ENCODE results near the gene OR52A5.

Gene OR52A5

DNA sequence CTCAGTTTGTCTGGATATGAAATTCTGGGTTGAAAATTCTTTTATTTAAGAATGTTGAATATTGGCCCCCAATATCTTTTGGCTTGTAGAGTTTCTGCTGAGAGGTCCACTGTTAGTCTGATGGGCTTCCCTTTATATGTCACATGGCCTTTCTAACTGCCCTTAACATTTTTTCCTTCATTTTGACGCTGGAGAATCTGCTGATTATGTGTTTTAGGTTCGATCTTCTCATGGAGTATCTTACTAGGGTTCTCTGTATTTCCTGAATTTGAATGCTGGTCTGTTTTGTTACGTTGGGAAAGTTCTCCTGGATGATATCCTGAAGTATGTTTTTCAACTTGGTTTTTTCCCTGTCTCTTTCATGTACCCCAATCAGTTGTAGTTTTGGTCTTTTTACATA lies 22.8 kb downstream of the OR52A5 start:
- DNase-seq (ENCODE audit: low read depth): no peak

DNA sequence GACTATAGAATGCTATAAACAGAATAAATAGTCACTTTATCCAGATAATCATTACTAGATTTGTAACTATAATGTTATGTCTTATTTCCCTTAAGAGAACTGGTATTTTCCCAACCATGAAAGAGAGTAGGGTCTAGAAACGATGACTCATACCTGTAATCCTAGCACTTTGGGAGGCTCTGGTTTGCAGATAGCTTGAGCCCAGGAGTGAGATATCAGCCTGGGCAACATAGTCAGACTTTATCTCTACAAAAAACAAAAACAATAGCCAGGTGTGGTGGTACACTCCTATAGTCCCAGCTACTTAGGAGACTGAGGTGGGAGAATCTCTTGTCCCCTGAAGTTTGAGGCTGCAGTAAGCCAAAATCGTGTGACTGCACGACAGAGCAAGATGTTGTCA lies 30.9 kb downstream of the OR52A5 start:
- DNase-seq (ENCODE audit: low read depth): no peak

DNA sequence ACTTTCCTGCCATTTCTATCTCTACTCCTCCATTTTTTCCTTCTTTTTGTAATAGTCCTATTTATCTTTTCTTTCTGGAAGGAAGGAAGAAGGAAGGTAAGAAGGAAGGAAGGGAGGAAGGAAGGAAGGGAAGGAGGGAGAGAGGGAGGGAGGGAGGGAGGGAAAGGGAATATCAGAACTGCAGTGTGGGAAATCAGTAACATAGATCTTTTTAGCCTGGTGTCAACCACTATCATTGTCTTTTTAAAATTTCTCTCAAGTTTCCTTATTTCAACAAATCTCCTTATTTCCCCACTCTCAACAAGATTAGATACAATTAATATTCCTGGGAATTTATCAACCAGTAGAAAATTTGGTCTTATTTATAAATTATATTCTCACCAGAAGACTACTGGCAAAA lies 35.1 kb downstream of the OR52A5 start:
- DNase-seq (ENCODE audit: low read depth): no peak

DNA sequence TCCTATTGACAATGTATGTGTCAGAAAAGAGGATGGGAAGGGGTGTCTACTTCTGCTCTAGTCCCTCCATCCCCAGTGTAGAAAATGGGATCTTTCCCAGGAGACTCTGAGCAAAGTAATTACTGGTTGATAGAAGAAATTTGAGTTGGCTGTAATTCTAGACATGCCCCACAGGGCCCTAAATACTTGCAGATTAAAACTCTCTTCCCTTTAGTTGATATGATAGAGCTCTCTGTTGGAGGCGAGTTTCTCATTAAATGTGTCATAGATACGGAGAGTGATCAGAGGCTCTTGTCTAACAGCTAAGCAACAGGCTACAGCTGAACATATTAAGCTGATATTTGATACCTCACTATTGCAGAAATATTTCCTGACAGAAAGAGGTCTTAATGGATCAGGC lies 35.9 kb downstream of the OR52A5 start:
- DNase-seq (ENCODE audit: low read depth): no peak

DNA sequence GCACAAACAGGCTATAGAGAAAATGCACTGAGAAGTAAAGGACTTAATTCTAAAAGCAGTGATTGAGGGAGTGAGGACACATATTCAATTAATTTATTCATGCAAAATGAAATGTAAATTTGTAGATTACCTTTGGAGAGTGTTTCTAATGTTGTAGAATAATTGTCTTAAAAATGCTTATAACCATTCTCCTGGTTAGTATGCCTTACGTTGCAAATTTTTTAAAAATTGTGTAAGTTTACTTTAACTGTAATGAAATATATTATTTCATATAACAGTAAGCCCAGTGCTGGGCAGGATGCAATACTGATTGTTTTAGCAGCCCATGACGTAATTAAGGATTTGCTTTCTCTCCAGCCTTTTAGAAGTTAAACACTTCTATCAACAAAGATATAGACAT lies 42.1 kb downstream of the OR52A5 start:
- DNase-seq (ENCODE audit: low read depth): no peak

DNA sequence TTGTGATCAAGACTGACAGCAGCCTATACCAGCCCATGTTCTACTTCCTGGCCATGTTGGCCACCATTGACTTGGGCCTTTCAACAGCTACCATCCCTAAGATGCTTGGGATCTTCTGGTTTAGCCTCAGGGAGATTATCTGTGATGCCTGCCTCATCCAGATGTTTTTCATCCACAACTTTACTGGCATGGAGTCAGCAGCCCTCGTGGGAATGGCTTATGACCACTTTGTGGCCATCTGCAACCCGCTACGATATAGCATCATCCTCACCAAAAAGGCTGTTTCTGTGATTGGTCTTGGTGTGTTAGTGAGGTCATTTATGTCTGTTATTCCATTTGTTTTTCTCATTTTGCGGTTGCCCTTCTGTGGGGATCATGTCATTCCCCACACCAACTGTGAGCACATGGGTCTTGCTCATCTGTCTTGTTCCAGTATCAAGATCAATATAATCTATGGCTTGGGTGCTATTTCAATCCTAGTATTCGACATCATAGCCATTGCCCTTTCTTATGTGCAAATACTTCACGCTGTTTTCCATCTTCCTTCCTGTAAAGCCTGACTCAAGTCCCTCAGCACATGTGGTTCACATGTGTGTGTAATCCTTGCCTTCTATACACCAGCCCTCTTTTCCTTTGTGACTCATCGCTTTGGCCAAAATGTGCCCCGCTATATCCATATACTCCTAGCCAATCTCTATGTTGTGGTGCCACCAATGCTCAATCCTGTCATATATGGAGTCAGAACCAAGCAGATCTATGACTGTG lies 45.2 kb downstream of the OR52A5 start:
- no peak for DNase-seq (ENCODE audit: low read depth)

DNA sequence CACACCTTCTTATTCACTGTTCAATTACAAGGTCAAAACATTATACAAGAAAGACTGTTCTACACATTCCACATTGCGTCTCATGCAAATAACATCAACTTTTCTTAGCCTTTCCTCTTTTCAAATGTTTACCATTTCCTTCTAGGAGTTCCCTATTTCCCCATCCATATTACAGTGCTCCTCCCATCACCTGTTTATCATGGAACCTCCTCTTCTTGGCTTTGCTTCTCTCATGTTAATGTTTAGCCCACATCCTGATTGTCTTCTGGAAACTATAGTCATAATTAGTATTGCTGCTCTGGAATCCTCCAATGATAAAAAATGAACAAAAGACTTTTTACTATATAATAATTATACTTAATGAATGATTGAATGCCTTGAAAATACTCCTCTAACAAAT lies 47.5 kb downstream of the OR52A5 start:
- DNase-seq (ENCODE audit: low read depth): no peak

DNA sequence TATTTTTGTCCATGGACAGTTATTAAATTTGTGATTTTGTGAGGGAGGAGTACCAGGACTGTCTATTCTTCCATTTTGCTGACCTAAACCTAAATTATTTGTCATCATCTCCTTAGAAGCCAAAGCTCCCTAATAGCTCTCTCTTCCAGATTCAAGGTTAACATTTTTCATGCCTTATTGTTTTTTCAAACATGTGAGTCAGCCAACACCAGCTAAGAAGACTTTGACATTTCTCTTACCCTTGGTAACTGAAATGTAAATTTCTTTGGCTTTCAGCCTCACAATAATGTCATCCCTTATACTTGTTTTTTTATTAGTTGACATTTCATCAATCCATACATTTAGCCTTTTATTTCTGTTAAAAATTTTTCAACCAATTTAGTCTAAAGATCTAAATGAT lies 49.6 kb downstream of the OR52A5 start:
- DNase-seq (ENCODE audit: low read depth): no peak

DNA sequence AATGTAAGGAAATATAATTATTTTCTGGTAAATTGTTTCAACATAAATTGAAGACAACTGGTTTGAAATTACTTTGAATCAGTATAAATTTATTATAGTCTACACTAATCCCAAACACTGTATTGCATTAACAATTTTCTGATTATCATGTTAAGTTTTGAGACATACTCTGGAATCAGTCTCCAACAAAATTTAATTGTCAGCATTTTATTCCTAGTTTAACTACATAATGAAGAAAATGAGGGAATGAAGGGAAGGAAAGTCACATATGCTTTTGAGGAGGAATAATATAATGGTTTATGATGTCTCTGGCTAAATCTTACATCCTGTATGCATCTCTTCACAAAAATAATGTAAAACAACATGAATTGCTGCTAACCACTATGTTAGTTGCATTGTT lies 54.6 kb downstream of the OR52A5 start:
- no peak for DNase-seq (ENCODE audit: low read depth)

DNA sequence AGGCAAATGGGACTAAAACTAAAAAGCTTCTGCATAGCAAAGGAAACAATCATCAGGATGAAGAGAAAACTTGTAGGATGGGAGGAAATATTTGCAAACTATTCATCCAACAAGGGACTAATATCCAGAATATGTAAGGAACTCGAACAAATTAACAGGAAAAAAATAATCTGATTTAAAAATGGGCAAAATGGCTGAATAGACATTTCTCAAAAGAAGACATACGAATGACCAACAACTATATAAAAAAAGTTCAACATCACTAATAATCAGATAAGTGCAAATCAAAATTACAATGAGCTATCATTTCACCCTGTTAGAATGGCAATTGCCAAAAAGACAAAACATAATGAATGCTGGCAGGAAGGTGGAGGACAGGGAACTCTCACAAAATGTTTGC lies 56.8 kb downstream of the OR52A5 start:
- no peak for DNase-seq (ENCODE audit: low read depth)

Data from stimulated activated CD8-positive, alpha-beta memory T cell treated with anti-CD3 and anti-CD28 coated beads, Interleukin-4, amount 100 ng/mL, for 24 hours (primary cell).